ENCODE results near the gene ERBB3.
"Not testable (repeated sequence)": the region's sequence is repeated elsewhere in the genome, so short reads cannot be mapped to it uniquely, and the experiment has no call there.

Gene ERBB3

DNA sequence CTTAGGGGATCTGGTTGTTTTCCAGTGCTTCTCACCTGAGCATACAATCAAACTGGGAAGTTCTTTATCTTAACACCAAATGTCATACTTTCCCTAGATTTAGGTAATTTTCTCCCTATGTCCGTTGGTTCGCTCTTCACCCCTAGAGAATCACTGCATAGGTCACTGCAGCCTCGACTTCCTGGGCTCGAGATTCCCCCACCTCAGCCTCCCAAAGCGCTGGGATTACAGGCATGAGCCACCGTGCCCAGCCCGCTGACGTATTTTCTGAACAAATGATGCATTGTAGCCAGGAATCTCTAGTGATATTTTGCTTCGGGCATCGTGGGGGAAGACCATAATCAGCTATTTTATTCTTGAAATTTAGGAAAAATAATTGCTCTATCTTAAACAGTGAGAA lies 35.4 kb downstream of the ERBB3 start:
- H3K9me3 ChIP-seq (ENCODE audit: insufficient read depth, low read length), result no peaks in the 10 kb centered on the region
- no peaks in the 10 kb centered on the region for H4K20me1 ChIP-seq (ENCODE audit: low read depth, low read length)
- peaks cover 75% of the 10 kb centered on the region for H3F3A ChIP-seq (ENCODE audit: insufficient read depth)
- H3K27me3 ChIP-seq (ENCODE audit: low read length), result no peaks in the 10 kb centered on the region
- no peaks in the 10 kb centered on the region for H3K9me2 ChIP-seq (replicated peaks; ENCODE audit: insufficient read depth, low read length)
- H3K36me3 ChIP-seq (ENCODE audit: low read length), result peaks cover 16% of the 10 kb centered on the region
- H3K9ac ChIP-seq (ENCODE audit: low read length), result peak overlapping the region; percentile 85
- no peak overlapping the region for H2AFZ ChIP-seq (ENCODE audit: low read depth, low read length, severe bottlenecking)
- peaks cover 21% of the 10 kb centered on the region for H3K79me2 ChIP-seq (ENCODE audit: insufficient read depth, low read length)
- H3K4me2 ChIP-seq (ENCODE audit: low read depth, low read length, poor library complexity, severe bottlenecking), result peak overlapping the region; percentile 86
- peak overlapping the region; percentile 89 for H3K4me3 ChIP-seq (ENCODE audit: insufficient read depth, low read length, poor library complexity, severe bottlenecking)
- no peak for TF ChIP-seq EZH2phosphoT487 (conservative IDR thresholded peaks at IDR 0.05; ENCODE audit: low read length)
- TF ChIP-seq, protein P1, sequence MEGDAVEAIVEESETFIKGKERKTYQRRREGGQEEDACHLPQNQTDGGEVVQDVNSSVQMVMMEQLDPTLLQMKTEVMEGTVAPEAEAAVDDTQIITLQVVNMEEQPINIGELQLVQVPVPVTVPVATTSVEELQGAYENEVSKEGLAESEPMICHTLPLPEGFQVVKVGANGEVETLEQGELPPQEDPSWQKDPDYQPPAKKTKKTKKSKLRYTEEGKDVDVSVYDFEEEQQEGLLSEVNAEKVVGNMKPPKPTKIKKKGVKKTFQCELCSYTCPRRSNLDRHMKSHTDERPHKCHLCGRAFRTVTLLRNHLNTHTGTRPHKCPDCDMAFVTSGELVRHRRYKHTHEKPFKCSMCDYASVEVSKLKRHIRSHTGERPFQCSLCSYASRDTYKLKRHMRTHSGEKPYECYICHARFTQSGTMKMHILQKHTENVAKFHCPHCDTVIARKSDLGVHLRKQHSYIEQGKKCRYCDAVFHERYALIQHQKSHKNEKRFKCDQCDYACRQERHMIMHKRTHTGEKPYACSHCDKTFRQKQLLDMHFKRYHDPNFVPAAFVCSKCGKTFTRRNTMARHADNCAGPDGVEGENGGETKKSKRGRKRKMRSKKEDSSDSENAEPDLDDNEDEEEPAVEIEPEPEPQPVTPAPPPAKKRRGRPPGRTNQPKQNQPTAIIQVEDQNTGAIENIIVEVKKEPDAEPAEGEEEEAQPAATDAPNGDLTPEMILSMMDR (IDR thresholded peaks at IDR 0.05; ENCODE audit: insufficient read depth, low read length, poor library complexity, severe bottlenecking), result no peak
- H3K27ac ChIP-seq (ENCODE audit: low read depth, low read length), result peak overlapping the region; percentile 91

DNA sequence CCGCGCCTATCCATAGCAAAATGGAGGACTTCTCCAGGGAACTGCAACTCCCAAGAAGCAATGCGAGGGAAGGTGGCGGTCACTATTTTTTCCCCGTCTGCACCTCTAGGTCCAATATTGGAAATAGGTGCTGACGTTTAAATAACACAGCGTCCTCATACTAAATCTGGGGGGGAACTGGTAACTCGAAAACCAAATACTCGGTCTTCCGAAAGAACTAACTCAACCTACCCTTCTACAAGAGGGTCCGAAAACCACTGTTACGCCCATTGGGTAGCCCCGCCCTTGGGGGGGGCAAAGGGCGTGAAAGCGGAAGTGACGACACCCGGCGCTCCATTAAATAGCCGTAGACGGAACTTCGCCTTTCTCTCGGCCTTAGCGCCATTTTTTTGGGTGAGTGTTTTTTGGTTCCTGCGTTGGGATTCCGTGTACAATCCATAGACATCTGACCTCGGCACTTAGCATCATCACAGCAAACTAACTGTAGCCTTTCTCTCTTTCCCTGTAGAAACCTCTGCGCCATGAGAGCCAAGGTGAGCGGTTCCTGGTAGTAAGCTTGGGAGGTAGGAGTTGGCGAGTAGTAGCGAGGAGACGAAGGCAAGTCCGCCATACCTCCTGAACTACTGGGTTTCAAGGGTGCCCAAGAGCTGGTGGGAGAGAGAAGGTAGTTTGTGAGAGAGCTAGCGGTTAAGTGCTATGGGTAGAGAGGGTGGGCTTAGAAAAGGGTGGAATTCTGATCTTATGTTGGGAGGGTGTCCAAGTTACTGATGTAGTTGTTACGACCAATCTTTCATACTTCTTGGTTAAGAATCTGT lies 36.5 kb downstream of the ERBB3 start, which contains the start of gene RPL41:
Gene RPL41, plus strand, starts transcription at position 367 of the 815 bp plus-strand sequence.
- peak within 1 kb of the TSS; percentile 13 for H2AFZ ChIP-seq (ENCODE audit: low read depth, low read length, severe bottlenecking)
- no peaks in the 10 kb centered on the region for H3K9me3 ChIP-seq (ENCODE audit: insufficient read depth, low read length)
- TF ChIP-seq, protein P1 (IDR thresholded peaks at IDR 0.05; ENCODE audit: insufficient read depth, low read length, poor library complexity, severe bottlenecking), result no peak
- no peak for TF ChIP-seq EZH2phosphoT487 (conservative IDR thresholded peaks at IDR 0.05; ENCODE audit: low read length)
- H3K9ac ChIP-seq (ENCODE audit: low read length), result peak within 1 kb of the TSS; percentile 85
- H3K27ac ChIP-seq (ENCODE audit: low read depth, low read length), result peak within 1 kb of the TSS; percentile 91
- H4K20me1 ChIP-seq (ENCODE audit: low read depth, low read length), result no peaks in the 10 kb centered on the region
- no peaks in the 10 kb centered on the region for H3K9me2 ChIP-seq (replicated peaks; ENCODE audit: insufficient read depth, low read length)
- peaks cover 21% of the 10 kb centered on the region for H3K79me2 ChIP-seq (ENCODE audit: insufficient read depth, low read length)
- peak within 1 kb of the TSS; percentile 86 for H3K4me2 ChIP-seq (ENCODE audit: low read depth, low read length, poor library complexity, severe bottlenecking)
- H3F3A ChIP-seq (ENCODE audit: insufficient read depth), result peaks cover 64% of the 10 kb centered on the region
- no peaks in the 10 kb centered on the region for H3K27me3 ChIP-seq (ENCODE audit: low read length)
- peaks cover 8% of the 10 kb centered on the region; the same call in 1 of the 2 replicates for H3K36me3 ChIP-seq (ENCODE audit: low read length)
- peak within 1 kb of the TSS; percentile 89 for H3K4me3 ChIP-seq (ENCODE audit: insufficient read depth, low read length, poor library complexity, severe bottlenecking)

DNA sequence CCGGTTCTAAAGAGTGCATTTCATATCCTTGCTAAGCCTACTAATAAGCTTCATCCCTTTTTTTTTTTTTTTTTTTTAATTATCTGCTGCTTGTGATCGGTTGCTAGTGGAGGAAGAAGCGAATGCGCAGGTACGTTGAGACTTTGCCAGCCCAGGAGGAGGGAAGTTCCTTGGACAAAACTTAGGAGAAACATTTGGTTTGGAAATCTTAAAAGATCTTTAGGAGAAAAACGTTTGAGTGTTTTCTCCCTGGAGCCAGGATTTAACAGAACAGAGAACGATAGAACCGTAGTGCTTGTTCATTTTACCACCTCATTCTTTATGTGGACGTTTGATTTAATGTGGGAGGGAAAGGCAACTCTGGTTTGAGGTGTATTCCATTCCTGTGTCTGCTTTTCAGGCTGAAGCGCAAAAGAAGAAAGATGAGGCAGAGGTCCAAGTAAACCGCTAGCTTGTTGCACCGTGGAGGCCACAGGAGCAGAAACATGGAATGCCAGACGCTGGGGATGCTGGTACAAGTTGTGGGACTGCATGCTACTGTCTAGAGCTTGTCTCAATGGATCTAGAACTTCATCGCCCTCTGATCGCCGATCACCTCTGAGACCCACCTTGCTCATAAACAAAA lies 37.2 kb downstream of the ERBB3 start:
- H3K9me2 ChIP-seq (replicated peaks; ENCODE audit: insufficient read depth, low read length); H3K27me3 ChIP-seq (ENCODE audit: low read length); H3K9me3 ChIP-seq (ENCODE audit: insufficient read depth, low read length); H4K20me1 ChIP-seq (ENCODE audit: low read depth, low read length); H2AFZ ChIP-seq (ENCODE audit: low read depth, low read length, severe bottlenecking); H3K36me3 ChIP-seq (ENCODE audit: low read length): not testable (repeated sequence)
- Histone ChIP-seq H3K9ac (ENCODE audit: low read length) (peak overlapping the region; percentile 85), H3K4me3 (ENCODE audit: insufficient read depth, low read length, poor library complexity, severe bottlenecking) (peak overlapping the region; percentile 89), H3F3A (ENCODE audit: insufficient read depth) (peaks cover 60% of the 10 kb centered on the region), H3K79me2 (ENCODE audit: insufficient read depth, low read length) (peaks cover 21% of the 10 kb centered on the region), H3K4me2 (ENCODE audit: low read depth, low read length, poor library complexity, severe bottlenecking) (peak overlapping the region; percentile 86), H3K27ac (ENCODE audit: low read depth, low read length) (peak overlapping the region; percentile 91)

All from SU-DHL-6 (cell line).